DMS53 treated with DMSO at 0.1 percent for 48 hours (cell line): ENCODE data around the gene DBP.

Source experiments
- DNase-seq: peaks from one replicate; lab custom pipeline; 2025; ENCODE audit not compliant: unreplicated experiment; lab: John Stamatoyannopoulos, UW

DBP gene

GRCh38 chr19:48582168-48582567, 55.0 kb downstream of the DBP start:
- no peak for DNase-seq
